Upper lobe of right lung (tissue), 1 donor: ENCODE data around the gene AGPAT2. TPM values are rescaled to one million over a fixed set of nuclear protein-coding genes. Genes with fewer than 3 reads are reported as not detected.

Experiments used
- ATAC-seq: fragments of 200-7000 bp; cut with Tn5 transposase; one replicate; pipeline ENCODE4 v1.9.1; 2020; ENCODE audit warnings: mild to moderate bottlenecking, moderate library complexity
- DNase-seq: peaks from one replicate; pipeline ENCODE4 v3.0.0-alpha.2; 2020
- H3K27ac ChIP-seq: fragments of 200-600 bp; one replicate; pipeline ENCODE4 v1.8.0; 2022
- H3K27me3 ChIP-seq: fragments of 200-600 bp; one replicate; pipeline ENCODE4 v1.8.0; 2022; ENCODE audit warnings: mild to moderate bottlenecking
- H3K36me3 ChIP-seq: fragments of 200-600 bp; one replicate; pipeline ENCODE4 v1.8.0; 2022
- H3K4me1 ChIP-seq: fragments of 200-600 bp; one replicate; pipeline ENCODE4 v1.8.0; 2022
- H3K4me3 ChIP-seq: fragments of 200-600 bp; one replicate; pipeline ENCODE4 v1.8.0; 2022; ENCODE audit warnings: mild to moderate bottlenecking
- H3K9me3 ChIP-seq: fragments of 200-600 bp; one replicate; pipeline ENCODE4 v1.8.0; 2022
- intact Hi-C: fragments of 100-400 bp; cut with DNase I; formaldehyde crosslinking; loops from one replicate; pipeline ENCODE4 v1.11.0; 2022
- total RNA-seq: library from RNA; stranded (reverse); fragmentation: NEBNext Ultra II Directional; extraction: Animal tissue kit (Norgen Biotek cat#: 25700); gene quantifications from one replicate; pipeline ENCODE4 v1.2.1, GENCODE V29; 2021
- TF ChIP-seq, protein P1 (sequence below): fragments of 200-600 bp; IDR thresholded peaks from one replicate; pipeline ENCODE4 v1.8.0; 2022; ENCODE audit warnings: antibody characterized with exemption
- donor health status: DM: no; HTN: yes; CAD: no; lungs with severe emphysema.

Gene AGPAT2
- total RNA-seq, 1 donor from 2014 or later: 117 TPM

DNA sequence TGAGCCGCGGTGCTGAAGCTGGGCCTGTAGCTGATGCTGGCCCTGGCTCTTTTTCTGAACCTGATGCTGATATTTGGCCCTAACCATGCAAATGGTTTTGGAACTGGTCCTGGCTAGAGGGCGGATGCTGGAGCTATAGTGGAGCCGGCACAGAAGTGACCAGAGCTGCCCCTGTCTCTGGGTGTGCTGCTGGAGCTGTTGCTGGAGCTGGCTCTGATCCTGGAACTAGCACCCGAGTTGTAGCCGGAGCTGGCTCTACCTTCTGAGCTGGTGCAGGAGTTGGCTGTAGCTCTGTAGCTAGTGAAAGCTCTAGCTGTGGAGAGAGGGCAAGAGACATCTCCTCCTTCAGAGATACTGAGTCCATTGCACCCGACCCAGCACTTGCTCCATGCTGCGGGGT lies 42.7 kb upstream of the AGPAT2 start:
- peaks cover 21% of the 10 kb centered on the region for H3K4me1 ChIP-seq
- H3K4me3 ChIP-seq: no peak overlapping the region
- H3K9me3 ChIP-seq: no peaks in the 10 kb centered on the region
- H3K27ac ChIP-seq: no peak overlapping the region
- DNase-seq (no peak), ATAC-seq (no peak)
- H3K27me3 ChIP-seq: no peaks in the 10 kb centered on the region
- intact Hi-C loops: no loop called here
- H3K36me3 ChIP-seq: peaks cover 19% of the 10 kb centered on the region
- TF ChIP-seq, protein P1, sequence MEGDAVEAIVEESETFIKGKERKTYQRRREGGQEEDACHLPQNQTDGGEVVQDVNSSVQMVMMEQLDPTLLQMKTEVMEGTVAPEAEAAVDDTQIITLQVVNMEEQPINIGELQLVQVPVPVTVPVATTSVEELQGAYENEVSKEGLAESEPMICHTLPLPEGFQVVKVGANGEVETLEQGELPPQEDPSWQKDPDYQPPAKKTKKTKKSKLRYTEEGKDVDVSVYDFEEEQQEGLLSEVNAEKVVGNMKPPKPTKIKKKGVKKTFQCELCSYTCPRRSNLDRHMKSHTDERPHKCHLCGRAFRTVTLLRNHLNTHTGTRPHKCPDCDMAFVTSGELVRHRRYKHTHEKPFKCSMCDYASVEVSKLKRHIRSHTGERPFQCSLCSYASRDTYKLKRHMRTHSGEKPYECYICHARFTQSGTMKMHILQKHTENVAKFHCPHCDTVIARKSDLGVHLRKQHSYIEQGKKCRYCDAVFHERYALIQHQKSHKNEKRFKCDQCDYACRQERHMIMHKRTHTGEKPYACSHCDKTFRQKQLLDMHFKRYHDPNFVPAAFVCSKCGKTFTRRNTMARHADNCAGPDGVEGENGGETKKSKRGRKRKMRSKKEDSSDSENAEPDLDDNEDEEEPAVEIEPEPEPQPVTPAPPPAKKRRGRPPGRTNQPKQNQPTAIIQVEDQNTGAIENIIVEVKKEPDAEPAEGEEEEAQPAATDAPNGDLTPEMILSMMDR: no peak

DNA sequence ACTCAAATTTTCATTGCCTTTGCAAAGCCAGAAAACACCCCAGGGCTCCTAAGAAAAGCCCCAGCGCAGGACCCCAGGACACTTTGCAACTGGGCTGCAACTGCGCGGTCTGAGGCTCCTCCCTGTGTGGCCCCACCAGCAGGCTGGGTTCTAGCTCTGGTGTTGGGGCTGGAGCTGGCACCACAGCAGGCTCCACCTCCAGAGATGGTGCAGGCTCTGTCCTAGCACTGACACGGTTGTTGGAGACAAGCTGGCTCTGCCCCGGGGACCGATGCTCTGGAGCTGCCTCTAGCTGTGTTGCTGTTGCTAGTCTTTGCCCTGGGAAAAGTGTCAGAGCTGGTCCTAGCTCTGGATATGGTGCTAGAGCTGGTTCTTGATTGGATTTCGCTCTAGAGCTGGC lies 41.9 kb upstream of the AGPAT2 start:
- intact Hi-C loops: no loop called here
- Histone ChIP-seq H3K36me3 (peaks cover 27% of the 10 kb centered on the region), H3K4me1 (peaks cover 27% of the 10 kb centered on the region), H3K9me3 (no peaks in the 10 kb centered on the region), H3K27ac (no peak overlapping the region), H3K27me3 (no peaks in the 10 kb centered on the region), H3K4me3 (peak overlapping the region; percentile 83)
- DNase-seq: no peak
- TF ChIP-seq, protein P1: no peak
- no peak for ATAC-seq

DNA sequence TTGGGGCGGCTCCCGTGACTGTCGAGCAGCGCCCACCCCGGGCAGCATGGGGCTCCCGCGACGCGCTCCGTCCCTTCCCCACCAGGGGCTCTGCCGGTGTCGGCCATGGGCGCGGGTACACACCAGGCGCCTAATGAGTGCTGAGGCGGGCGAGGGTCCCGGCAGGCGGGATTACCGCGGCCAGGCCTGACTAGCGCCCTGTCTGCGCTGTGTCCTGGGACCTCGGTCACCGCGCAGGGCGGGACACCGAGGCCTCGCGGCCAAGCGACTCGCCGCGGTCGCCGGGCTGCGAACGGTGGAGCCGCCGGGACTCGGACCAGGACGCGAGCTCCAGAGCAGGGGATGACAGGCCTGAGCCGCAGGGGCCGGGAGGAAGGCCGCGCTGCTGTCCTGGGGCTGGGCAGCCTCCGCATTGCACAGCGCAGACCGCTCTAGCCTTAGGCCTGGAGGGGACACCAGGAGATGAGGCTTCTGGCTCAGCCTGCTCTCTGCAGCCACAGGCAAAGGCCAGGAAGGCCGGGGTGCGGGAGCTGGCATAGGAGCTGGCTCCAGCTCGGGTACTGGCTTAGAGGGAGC lies 41.4 kb upstream of the AGPAT2 start:
- Histone ChIP-seq H3K9me3 (no peaks in the 10 kb centered on the region), H3K36me3 (peaks cover 32% of the 10 kb centered on the region), H3K27ac (peak overlapping the region; percentile 60), H3K4me1 (peaks cover 30% of the 10 kb centered on the region), H3K27me3 (no peaks in the 10 kb centered on the region), H3K4me3 (peak overlapping the region; percentile 83)
- DNase-seq: no peak
- intact Hi-C loops: no loop called here
- TF ChIP-seq, protein P1: no peak
- ATAC-seq: peak; percentile 40

DNA sequence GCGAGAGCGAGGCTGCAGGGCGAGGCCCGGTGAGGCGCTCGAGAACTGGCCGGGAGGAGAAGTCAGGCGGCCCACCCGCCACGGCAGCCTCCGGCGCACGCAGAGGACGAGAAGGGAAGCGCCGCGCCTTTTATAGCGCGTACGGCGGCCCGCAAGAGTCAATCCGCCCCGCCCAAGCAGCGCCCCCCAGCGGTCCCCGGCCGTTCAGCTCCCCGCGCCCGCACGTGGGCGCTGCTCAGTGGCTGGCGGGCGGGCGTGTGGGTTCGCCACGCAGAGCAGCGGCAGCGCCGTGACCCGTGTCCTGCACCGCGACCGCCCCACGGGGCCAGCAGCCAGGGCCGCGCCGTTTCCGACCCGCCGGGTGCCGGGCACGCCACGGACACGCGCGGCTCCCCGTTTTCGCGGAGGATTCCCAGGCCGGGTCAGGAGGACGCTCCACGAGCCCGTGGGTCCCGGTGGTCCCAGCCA lies 40.9 kb upstream of the AGPAT2 start:
- intact Hi-C loops: no loop called here
- TF ChIP-seq, protein P1: peak; percentile 90
- Histone ChIP-seq H3K27me3 (no peaks in the 10 kb centered on the region), H3K9me3 (no peaks in the 10 kb centered on the region), H3K36me3 (peaks cover 37% of the 10 kb centered on the region), H3K27ac (peak overlapping the region; percentile 60), H3K4me3 (peak overlapping the region; percentile 83), H3K4me1 (peaks cover 35% of the 10 kb centered on the region)
- peak; percentile 93 for ATAC-seq
- peak; percentile 95 for DNase-seq

DNA sequence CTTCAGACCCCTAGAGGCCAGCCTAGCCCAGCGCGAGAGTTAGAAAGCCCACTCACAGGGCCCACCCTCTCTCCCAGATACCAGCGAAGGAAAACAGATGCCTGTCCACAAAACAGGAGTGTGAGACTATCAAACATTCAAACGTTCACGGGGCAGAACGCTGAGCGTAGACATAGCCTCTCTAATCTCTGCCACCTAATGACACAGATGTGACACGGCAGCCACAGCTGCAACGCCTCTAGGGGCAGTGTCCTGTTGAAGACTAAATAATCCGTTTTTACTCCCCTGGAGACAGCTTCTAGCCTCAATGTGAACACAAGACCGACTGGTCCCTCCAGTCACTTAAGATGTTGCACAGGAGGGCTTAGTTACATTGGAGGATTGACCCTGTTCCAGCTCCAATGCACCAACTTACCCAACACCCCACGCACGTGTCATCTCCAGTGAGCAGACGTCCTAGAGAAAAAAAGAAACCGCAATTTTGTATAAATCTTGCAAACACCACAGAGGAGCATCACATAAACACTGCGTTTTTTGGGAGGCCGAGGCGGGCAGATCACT lies 39.5 kb upstream of the AGPAT2 start:
- Histone ChIP-seq H3K9me3 (no peaks in the 10 kb centered on the region), H3K4me1 (peaks cover 43% of the 10 kb centered on the region), H3K4me3 (peak overlapping the region; percentile 83), H3K36me3 (peaks cover 51% of the 10 kb centered on the region), H3K27me3 (no peaks in the 10 kb centered on the region), H3K27ac (peak overlapping the region; percentile 59)
- TF ChIP-seq, protein P1: peak; percentile 40
- no peak for DNase-seq
- peak; percentile 3 for ATAC-seq
- intact Hi-C loops: no loop called here
